SK-N-SH (cell line): ENCODE data around the gene CRLF1. TPM values are rescaled to one million over a fixed set of nuclear protein-coding genes. Genes with fewer than 3 reads are reported as not detected.

Experiments
- CTCF ChIA-PET: fragments of 300-600, 350-600 bp; formaldehyde crosslinking; extraction: SDS; loops from one replicate; lab custom pipeline; 2021; lab: Yijun Ruan, JAX
- POLR2A ChIA-PET: fragments of 350-600 bp; sonication (Branson Sonifier 250); formaldehyde crosslinking; extraction: SDS; loops from one replicate; lab custom pipeline; 2020; ENCODE audit warnings: antibody characterized with exemption, inconsistent platforms; lab: Yijun Ruan, JAX
- DNase-seq: peaks from one replicate; pipeline ENCODE4 v3.0.0; 2012
- H2AFZ ChIP-seq: fragments of 200-600 bp; sonication (generic); 2 replicates; pipeline ENCODE4 v1.8.1; 2016; ENCODE audit warnings: antibody characterized with exemption, mild to moderate bottlenecking, low read depth
- H3F3A ChIP-seq: fragments of 200-600 bp; sonication (generic); replicated peaks from 2 replicates; pipeline ENCODE3; 2016; ENCODE audit warnings: antibody characterized with exemption, mild to moderate bottlenecking; ENCODE audit not compliant: insufficient read depth
- H3K27ac ChIP-seq, 2 experiments: fragments of 200-500 bp in 1 of 2; fragments of 200-600 bp in 1 of 2; sonication (Bioruptor generic) in 1 of 2; sonication (generic), shearing (Covaris generic) in 1 of 2; 2 replicates each; pipeline versions ENCODE4 v1.5.1 to v1.6.1; 2014 to 2016; ENCODE audit warnings: low read depth in 2 of 2, inconsistent platforms in 1 of 2, low read length in 1 of 2, mild to moderate bottlenecking in 1 of 2, mixed read lengths in 1 of 2
- H3K27me3 ChIP-seq: fragments of 200-600 bp; sonication (generic), shearing (Covaris generic); 2 replicates; pipeline ENCODE4 v1.6.1; 2016; ENCODE audit warnings: mixed run types; ENCODE audit not compliant: insufficient read depth
- H3K36me3 ChIP-seq, 2 experiments: fragments of 200-500 bp in 1 of 2; fragments of 200-600 bp in 1 of 2; sonication (Bioruptor generic) in 1 of 2; sonication (generic) in 1 of 2; replicated peaks in 1 of 2; 2 replicates each; pipeline versions ENCODE3 to v1.5.1; 2014 to 2016; ENCODE audit warnings: low read length in 1 of 2, mild to moderate bottlenecking in 1 of 2; ENCODE audit not compliant: insufficient read depth in 2 of 2, control insufficient read depth in 1 of 2
- H3K4me1 ChIP-seq, 2 experiments: fragments of 200-500 bp in 1 of 2; fragments of 200-600 bp in 1 of 2; sonication (Bioruptor generic) in 1 of 2; sonication (generic), shearing (Covaris generic) in 1 of 2; 2 replicates each; pipeline versions ENCODE4 v1.5.1 to v1.6.1; 2014 to 2016; ENCODE audit warnings: low read depth in 1 of 2, low read length in 1 of 2, mixed run types in 1 of 2; ENCODE audit not compliant: insufficient read depth in 2 of 2, control insufficient read depth in 1 of 2
- H3K4me2 ChIP-seq: fragments of 200-600 bp; sonication (generic), shearing (Covaris generic); 2 replicates; pipeline ENCODE4 v1.6.1; 2017; ENCODE audit warnings: mixed run types
- H3K4me3 ChIP-seq, 2 experiments: fragments of 200-500 bp in 1 of 2; fragments of 200-600 bp in 1 of 2; sonication (Bioruptor generic) in 1 of 2; sonication (generic), shearing (Covaris generic) in 1 of 2; 2 replicates each; pipeline versions ENCODE4 v1.5.1 to v1.8.1; 2014 to 2016; ENCODE audit warnings: low read depth in 2 of 2, inconsistent platforms in 1 of 2, low read length in 1 of 2, mild to moderate bottlenecking in 1 of 2, mixed read lengths in 1 of 2, moderate library complexity in 1 of 2
- H3K79me2 ChIP-seq: fragments of 200-600 bp; sonication (generic); 2 replicates; pipeline ENCODE4 v1.8.1; 2017; ENCODE audit warnings: mild to moderate bottlenecking; ENCODE audit not compliant: insufficient read depth
- H3K9ac ChIP-seq: fragments of 200-600 bp; sonication (generic); 2 replicates; pipeline ENCODE4 v1.6.1; 2017; ENCODE audit warnings: mixed run types
- H3K9me2 ChIP-seq: fragments of 200-600 bp; sonication (generic); 2 replicates; pipeline ENCODE4 v1.6.1; 2017; ENCODE audit warnings: mixed run types
- H3K9me3 ChIP-seq: fragments of 200-600 bp; sonication (generic); 2 replicates; pipeline ENCODE4 v1.6.1; 2017; ENCODE audit warnings: mixed run types, mild to moderate bottlenecking, moderate library complexity
- H4K20me1 ChIP-seq: fragments of 200-600 bp; sonication (generic); 2 replicates; pipeline ENCODE4 v1.6.1; 2017; ENCODE audit warnings: mild to moderate bottlenecking, mixed run types; ENCODE audit not compliant: insufficient read depth
- CHD2 ChIP-seq: fragments of 150-350 bp; IDR thresholded peaks from 2 replicates; pipeline ENCODE4 v1.6.1; 2018; ENCODE audit warnings: low read length; ENCODE audit not compliant: partially characterized antibody
- EZH2phosphoT487 ChIP-seq: fragments of 200-600 bp; sonication (generic); IDR thresholded peaks from 2 replicates; pipeline ENCODE4 v1.6.1; 2017; ENCODE audit warnings: low read depth, mixed run types, mild to moderate bottlenecking, antibody characterized with exemption, moderate library complexity, borderline replicate concordance
- FOSL2 ChIP-seq: IDR thresholded peaks from 2 replicates; pipeline ENCODE4 v1.4.0; 2012; ENCODE audit warnings: low read depth, mild to moderate bottlenecking, moderate library complexity, borderline replicate concordance
- GABPA ChIP-seq: IDR thresholded peaks from 2 replicates; pipeline ENCODE4 v1.4.0; 2012; ENCODE audit warnings: low read depth, mild to moderate bottlenecking
- GATA2 ChIP-seq: sonication (generic); formaldehyde crosslinking; IDR thresholded peaks from 2 replicates; pipeline ENCODE4 v1.5.0; 2020; ENCODE audit warnings: mild to moderate bottlenecking, missing genetic modification reagents
- MXI1 ChIP-seq: IDR thresholded peaks from 2 replicates; pipeline ENCODE4 v1.6.1; 2012; ENCODE audit warnings: mild to moderate bottlenecking, low read depth, low read length, improper control_type of control experiment
- NRF1 ChIP-seq: IDR thresholded peaks from 2 replicates; pipeline ENCODE4 v1.6.1; 2012; ENCODE audit warnings: low read depth, mild to moderate bottlenecking, low read length
- PBX3 ChIP-seq: IDR thresholded peaks from 2 replicates; pipeline ENCODE4; 2012
- RCOR1 ChIP-seq: fragments of 150-350 bp; IDR thresholded peaks from 2 replicates; pipeline ENCODE4 v1.6.1; 2017; ENCODE audit warnings: antibody characterized with exemption, low read length
- REST ChIP-seq: IDR thresholded peaks from 2 replicates; pipeline ENCODE4 v1.6.1; 2012; ENCODE audit warnings: mild to moderate bottlenecking, low read depth, low read length, moderate library complexity
- RFX5 ChIP-seq: IDR thresholded peaks from 2 replicates; pipeline ENCODE4 v1.6.1; 2012; ENCODE audit warnings: mild to moderate bottlenecking, improper control_type of control experiment, low read length
- RXRA ChIP-seq: IDR thresholded peaks from 2 replicates; pipeline ENCODE4 v1.4.0; 2012; ENCODE audit warnings: low read depth, mild to moderate bottlenecking, borderline replicate concordance
- SIN3A ChIP-seq: IDR thresholded peaks from 2 replicates; pipeline ENCODE4 v1.6.1; 2012; ENCODE audit warnings: low read depth, mild to moderate bottlenecking, low read length, moderate library complexity, borderline replicate concordance
- SMC3 ChIP-seq: IDR thresholded peaks from 2 replicates; pipeline ENCODE4 v1.6.1; 2012; ENCODE audit warnings: low read depth, low read length, improper control_type of control experiment
- TEAD4 ChIP-seq: IDR thresholded peaks from 2 replicates; pipeline ENCODE4 v1.4.0; 2012; ENCODE audit warnings: mild to moderate bottlenecking, borderline replicate concordance; ENCODE audit not compliant: insufficient read depth
- USF1 ChIP-seq: IDR thresholded peaks from 2 replicates; pipeline ENCODE4 v1.4.0; 2012; ENCODE audit warnings: low read depth, borderline replicate concordance
- YY1 ChIP-seq: IDR thresholded peaks from 2 replicates; pipeline ENCODE4 v1.4.0; 2012; ENCODE audit warnings: low read depth, mild to moderate bottlenecking
- WGBS: methylation state at CpG from one replicate; pipeline ENCODE4 v1.1.6; 2017; ENCODE audit warnings: low lambda C conversion rate; 5-methylcytosine and 5-hydroxymethylcytosine counted together
- polyA plus RNA-seq, 3 experiments: library from polyadenylated mRNA; depleted of rRNA; stranded (reverse); fragments of >200 nt; gene quantifications; 2 replicates each; pipeline ENCODE4 v1.2.3, GENCODE V29; 2012
- TF ChIP-seq, protein P1 (sequence below): fragments of 150-350 bp; IDR thresholded peaks from 2 replicates; pipeline ENCODE4 v1.6.1; 2017; ENCODE audit warnings: antibody characterized with exemption, low read length, low read depth, borderline replicate concordance

Gene CRLF1
- polyA plus RNA-seq, 1 of the 3 experiments (the other 2 are of a cell fraction) = 0.71 TPM

DNA sequence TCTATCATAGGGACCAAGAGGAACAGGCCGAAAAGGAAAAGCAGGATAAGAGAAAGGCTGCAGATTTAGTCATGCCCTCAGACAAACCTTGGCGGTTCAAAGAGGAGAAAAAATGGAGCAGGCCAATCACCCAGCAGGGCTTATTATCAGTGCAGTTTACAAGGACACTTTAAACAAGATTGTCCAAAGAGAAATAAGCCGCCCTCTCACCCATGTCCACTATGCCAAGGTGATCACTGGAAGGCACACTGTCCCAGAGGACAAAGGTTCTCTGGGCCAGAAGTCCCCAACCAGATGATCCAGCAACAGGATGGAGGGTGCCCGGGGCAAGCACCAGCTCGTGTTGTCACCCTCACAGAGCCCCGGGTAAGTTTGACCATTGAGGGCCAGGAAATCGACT, 26.3 kb downstream of the CRLF1 start (continued):
- TF ChIP-seq REST = no peak
- no peak for TF ChIP-seq GATA2
- TF ChIP-seq SIN3A = no peak
- TF ChIP-seq USF1 = no peak
- no peak for TF ChIP-seq PBX3
- no peak for TF ChIP-seq MXI1
- TF ChIP-seq FOSL2 = no peak
- TF ChIP-seq YY1 = no peak
- no peak for TF ChIP-seq NRF1
- no peak for TF ChIP-seq SMC3

DNA sequence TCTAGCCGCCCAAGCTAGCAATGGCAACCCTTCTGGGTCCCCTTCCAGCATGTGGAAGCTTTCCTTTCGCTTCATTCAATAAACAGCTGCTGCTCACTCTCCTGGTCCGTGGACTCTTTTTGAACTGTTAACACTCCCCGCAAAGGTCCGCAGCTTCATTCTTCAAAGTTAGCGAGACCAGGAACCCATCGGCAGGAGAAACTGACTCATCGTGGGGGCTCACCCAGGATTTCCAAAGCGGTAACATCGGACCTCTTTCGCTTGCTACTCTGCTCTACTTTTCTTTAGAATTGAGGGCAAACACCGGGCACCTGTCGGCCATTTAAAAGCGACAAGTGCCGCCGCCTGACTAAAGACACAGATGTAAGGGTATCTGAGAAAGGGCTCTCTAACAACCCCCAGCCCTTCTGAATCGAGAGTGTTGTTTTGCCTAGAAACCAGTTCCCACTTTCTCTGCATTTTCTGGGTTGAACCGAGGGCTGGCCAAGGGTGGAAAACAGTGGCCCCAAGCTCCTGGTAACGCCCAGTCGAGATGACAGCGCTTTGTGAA, 29.2 kb downstream of the CRLF1 start:
- Histone ChIP-seq H3K9me3 (no peaks in the 10 kb centered on the region), H3K27ac (no peak overlapping the region), H3K4me2 (no peak overlapping the region), H3K36me3 (peaks cover 34 to 38% of the 10 kb centered on the region in 2 experiments), H3K9ac (no peak overlapping the region), H3K79me2 (peaks cover 22% of the 10 kb centered on the region), H3K9me2 (no peaks in the 10 kb centered on the region), H3K4me3 (no peak overlapping the region), H3K4me1 (peaks cover 10 to 12% of the 10 kb centered on the region in 2 experiments; a peak in 3 of 4 replicates), H2AFZ (no peak overlapping the region), H3K27me3 (no peaks in the 10 kb centered on the region), H3F3A (peaks cover 34% of the 10 kb centered on the region), H4K20me1 (peaks cover 29% of the 10 kb centered on the region)
- no peak for DNase-seq
- ChIA-PET CTCF (interaction anchor here (2.5 to 3.7 kb wide), 2 partner anchors 10 to 13 kb away, joined by 14 to 22 read pairs; partner anchors contain the start of gene REX1BD), POLR2A (interaction anchor here (1.0 to 3.5 kb wide), 2 partner anchors 11 to 13 kb away, joined by 3 to 14 read pairs; partner anchors contain the start of gene REX1BD)
- TF ChIP-seq TEAD4 (no peak), RFX5 (no peak), REST (no peak), CHD2 (no peak), USF1 (no peak), SMC3 (no peak), NRF1 (no peak), RCOR1 (no peak), SIN3A (no peak), YY1 (no peak), RXRA (no peak), GABPA (no peak), EZH2phosphoT487 (no peak)
- TF ChIP-seq, protein P1, sequence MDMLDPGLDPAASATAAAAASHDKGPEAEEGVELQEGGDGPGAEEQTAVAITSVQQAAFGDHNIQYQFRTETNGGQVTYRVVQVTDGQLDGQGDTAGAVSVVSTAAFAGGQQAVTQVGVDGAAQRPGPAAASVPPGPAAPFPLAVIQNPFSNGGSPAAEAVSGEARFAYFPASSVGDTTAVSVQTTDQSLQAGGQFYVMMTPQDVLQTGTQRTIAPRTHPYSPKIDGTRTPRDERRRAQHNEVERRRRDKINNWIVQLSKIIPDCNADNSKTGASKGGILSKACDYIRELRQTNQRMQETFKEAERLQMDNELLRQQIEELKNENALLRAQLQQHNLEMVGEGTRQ = no peak
- 90% methylated on average over 21 of the region's 21 CpGs for WGBS
